Measurements from ENCODE around the gene RBM28. TPM values are rescaled to one million over a fixed set of nuclear protein-coding genes. Genes with fewer than 3 reads are reported as not detected.
"Not testable (repeated sequence)": the region's sequence is repeated elsewhere in the genome, so short reads cannot be mapped to it uniquely, and the experiment has no call there.

The RBM28 gene
- polyA plus RNA-seq, 1 donor, result 43.3 TPM

GRCh38 chr7:128344431-128344774 is 695 bp upstream of the RBM28 start:
- DNase-seq, result no peak

GRCh38 chr7:128341733-128342132 is 2.0 kb downstream of the RBM28 start:
- no peak for DNase-seq

GRCh38 chr7:128335730-128336129 is 8.0 kb downstream of the RBM28 start:
- no peak for DNase-seq

- no peak for DNase-seq
These were observed 19.4 kb downstream of the RBM28 start for GRCh38 chr7:128324368-128324680.

- DNase-seq, result no peak
These were observed 20.0 kb downstream of the RBM28 start for GRCh38 chr7:128323459-128324367.

- DNase-seq, result no peak
These were observed 20.7 kb downstream of the RBM28 start for GRCh38 chr7:128323040-128323439.

- DNase-seq, result no peak
These were observed 21.6 kb downstream of the RBM28 start for GRCh38 chr7:128322040-128322643.

- DNase-seq, result no peak
These were observed 22.7 kb downstream of the RBM28 start for GRCh38 chr7:128321044-128321422.

- no peak for DNase-seq
These were observed 25.0 kb downstream of the RBM28 start for GRCh38 chr7:128318691-128319090.

GRCh38 chr7:128311013-128311412 is 32.7 kb downstream of the RBM28 start:
- DNase-seq, result no peak

- DNase-seq, result no peak
These were observed 33.2 kb downstream of the RBM28 start for GRCh38 chr7:128310499-128310898.

- no peak for DNase-seq
These were observed 33.7 kb downstream of the RBM28 start for GRCh38 chr7:128309976-128310375.

GRCh38 chr7:128309124-128309523 is 34.6 kb downstream of the RBM28 start:
- no peak for DNase-seq

- no peak for DNase-seq
These were observed 36.6 kb downstream of the RBM28 start for GRCh38 chr7:128307061-128307460.

- DNase-seq, result no peak
These were observed 39.5 kb downstream of the RBM28 start for GRCh38 chr7:128304212-128304611.

- DNase-seq, result no peak
These were observed 40.1 kb downstream of the RBM28 start for GRCh38 chr7:128303643-128304042.

GRCh38 chr7:128303133-128303532 is 40.6 kb downstream of the RBM28 start:
- DNase-seq, result no peak

GRCh38 chr7:128302139-128302538 is 41.6 kb downstream of the RBM28 start:
- DNase-seq, result no peak

GRCh38 chr7:128299109-128299607 is 44.5 kb downstream of the RBM28 start:
- no peak for DNase-seq

GRCh38 chr7:128298004-128298403 is 45.7 kb downstream of the RBM28 start:
- not testable (repeated sequence) for DNase-seq

- no peak for DNase-seq
These were observed 56.2 kb downstream of the RBM28 start for GRCh38 chr7:128287556-128287955.

GRCh38 chr7:128284102-128284501 is 59.6 kb downstream of the RBM28 start:
- no peak for DNase-seq

GRCh38 chr7:128281605-128282380 is 61.9 kb downstream of the RBM28 start:
- DNase-seq, result no peak

Measured in hindlimb muscle (tissue), 1 donor.